Epithelial cell of esophagus (primary cell): ENCODE data around the gene BICC1.
A peak's percentile ranks its signal among the peaks of the same experiment; 100 is the strongest.

Experiments
- DNase-seq: peaks from one replicate; pipeline ENCODE4 v3.0.0; 2010; ENCODE audit warnings: low read depth
- H3K4me3 ChIP-seq: 2 replicates; pipeline ENCODE4 v1.5.1; 2011; ENCODE audit warnings: mild to moderate bottlenecking, low read length, control low read depth
- TF ChIP-seq, protein P1 (sequence below): IDR thresholded peaks from 2 replicates; pipeline ENCODE4 v1.5.1; 2011; ENCODE audit warnings: low read depth, mild to moderate bottlenecking, low read length, control low read depth, inconsistent platforms; ENCODE audit not compliant: insufficient read depth; ENCODE audit errors: missing control alignments

The BICC1 gene

DNA sequence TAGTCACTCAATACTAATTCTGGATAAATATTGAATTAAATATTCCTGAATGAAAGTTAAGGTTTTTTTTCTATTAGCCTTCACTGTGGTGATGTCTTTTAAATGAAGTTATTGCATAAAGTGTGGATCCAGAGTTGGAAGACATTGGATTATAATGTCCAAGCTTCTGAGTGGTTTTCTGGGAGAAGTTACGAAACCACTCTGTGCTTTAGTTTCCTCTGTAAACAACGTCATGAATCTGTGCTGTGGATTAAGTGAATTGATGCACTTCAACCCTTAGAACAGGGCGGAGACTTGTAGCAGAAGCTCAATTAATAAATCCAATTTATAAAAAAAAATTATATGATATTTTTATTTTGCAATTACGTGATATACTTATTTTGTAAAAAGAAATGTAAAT is 271.7 kb downstream of the BICC1 start:
- TF ChIP-seq, protein P1, sequence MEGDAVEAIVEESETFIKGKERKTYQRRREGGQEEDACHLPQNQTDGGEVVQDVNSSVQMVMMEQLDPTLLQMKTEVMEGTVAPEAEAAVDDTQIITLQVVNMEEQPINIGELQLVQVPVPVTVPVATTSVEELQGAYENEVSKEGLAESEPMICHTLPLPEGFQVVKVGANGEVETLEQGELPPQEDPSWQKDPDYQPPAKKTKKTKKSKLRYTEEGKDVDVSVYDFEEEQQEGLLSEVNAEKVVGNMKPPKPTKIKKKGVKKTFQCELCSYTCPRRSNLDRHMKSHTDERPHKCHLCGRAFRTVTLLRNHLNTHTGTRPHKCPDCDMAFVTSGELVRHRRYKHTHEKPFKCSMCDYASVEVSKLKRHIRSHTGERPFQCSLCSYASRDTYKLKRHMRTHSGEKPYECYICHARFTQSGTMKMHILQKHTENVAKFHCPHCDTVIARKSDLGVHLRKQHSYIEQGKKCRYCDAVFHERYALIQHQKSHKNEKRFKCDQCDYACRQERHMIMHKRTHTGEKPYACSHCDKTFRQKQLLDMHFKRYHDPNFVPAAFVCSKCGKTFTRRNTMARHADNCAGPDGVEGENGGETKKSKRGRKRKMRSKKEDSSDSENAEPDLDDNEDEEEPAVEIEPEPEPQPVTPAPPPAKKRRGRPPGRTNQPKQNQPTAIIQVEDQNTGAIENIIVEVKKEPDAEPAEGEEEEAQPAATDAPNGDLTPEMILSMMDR = no peak
- peak; percentile 15 for DNase-seq
- H3K4me3 ChIP-seq = no peak overlapping the region

DNA sequence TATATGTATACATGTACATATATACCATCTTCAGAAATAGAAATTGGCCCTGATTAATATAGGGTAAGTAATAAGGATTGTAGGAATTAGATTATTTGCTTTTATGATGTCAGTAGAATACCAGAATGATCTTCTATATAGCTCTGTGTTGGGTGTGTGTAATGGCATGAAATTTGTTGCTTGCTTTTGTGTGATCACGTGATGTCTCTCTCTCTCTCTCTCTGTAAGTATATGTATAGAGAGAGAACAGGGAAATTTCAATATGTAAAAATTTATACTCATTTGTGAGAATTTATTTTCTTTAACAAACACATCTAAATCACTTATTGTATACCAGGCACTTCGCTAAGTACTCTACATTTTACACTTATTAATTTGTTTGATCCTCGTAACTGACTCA is 272.7 kb downstream of the BICC1 start:
- no peak overlapping the region for H3K4me3 ChIP-seq
- no peak for DNase-seq
- TF ChIP-seq, protein P1 = no peak

DNA sequence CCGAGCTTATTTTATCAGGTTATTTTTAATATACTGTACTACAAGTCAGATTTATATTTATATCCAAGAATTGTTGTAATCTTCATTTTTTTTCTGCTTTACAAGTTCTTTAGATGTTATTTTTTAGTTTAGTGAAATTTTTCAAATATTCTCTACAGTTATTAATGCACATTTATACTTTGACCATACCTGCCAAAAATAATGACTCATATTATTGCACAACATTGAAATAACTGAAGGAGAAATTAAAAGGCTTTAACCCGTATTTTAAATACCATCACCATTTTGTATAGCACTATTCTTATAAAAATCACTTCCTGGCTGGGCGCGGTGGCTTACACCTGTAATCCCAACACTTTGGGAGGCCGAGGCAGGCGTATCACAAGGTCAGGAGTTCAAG is 278.5 kb downstream of the BICC1 start:
- TF ChIP-seq, protein P1 = no peak
- no peak overlapping the region for H3K4me3 ChIP-seq
- DNase-seq = peak; percentile 57

DNA sequence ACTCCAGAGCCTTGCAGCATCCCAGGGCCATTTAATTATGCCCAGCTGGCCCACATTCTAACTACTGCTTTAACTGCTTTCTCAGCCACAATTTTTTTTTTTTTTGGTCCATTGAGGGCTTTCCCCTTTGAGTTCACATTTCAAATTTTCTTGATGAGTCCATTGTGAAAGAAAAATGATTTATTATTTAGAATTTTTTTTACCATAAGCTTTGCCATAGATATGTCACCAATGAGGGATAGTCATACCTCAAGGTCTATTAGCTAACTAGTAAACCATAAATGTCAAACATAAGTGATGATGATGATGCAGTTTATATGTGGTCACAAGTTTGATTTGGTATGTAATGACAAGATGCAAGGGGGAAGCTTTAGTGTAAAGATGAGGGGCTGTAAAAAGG is 282.9 kb downstream of the BICC1 start:
- DNase-seq = no peak
- TF ChIP-seq, protein P1 = no peak
- no peak overlapping the region for H3K4me3 ChIP-seq

DNA sequence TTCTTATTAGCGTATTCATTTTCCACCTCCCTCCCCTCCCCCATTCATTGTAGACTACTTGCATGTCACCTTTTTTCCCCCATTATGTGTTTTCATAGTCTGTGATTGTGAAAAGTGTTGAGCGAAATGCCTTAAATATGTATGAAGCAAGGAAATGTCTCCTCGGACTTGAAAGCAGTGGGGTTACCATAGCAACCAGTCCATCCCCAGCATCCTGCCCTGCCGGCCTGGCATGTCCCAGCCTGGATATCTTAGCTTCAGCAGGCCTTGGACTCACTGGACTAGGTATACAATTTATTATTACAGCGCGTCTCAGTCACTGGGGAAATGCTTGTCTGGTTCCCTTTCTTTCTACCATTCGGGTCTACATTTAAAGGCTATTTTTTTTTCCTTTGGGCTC is 283.6 kb downstream of the BICC1 start:
- no peak overlapping the region for H3K4me3 ChIP-seq
- TF ChIP-seq, protein P1 = no peak
- DNase-seq = peak; percentile 74

DNA sequence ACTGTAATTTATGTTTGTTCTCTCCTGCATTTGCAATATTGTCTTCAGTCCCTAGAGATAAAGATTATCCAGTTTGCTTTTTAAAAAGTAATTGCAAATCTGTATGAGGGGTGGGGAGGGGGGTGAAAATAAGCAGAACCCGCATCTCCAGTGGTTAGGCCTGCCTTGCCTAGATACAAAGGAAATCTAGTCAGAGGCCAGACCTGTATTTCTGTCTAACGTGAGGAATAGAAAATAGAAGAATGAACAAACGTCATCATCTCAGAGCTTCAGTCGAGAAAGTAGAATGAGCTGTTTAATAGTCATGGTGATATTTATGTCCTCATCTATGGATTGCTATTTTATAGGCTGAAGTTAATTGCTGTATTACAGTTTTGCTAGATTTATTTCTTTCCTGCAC is 284.2 kb downstream of the BICC1 start:
- TF ChIP-seq, protein P1 = no peak
- DNase-seq = peak; percentile 54
- H3K4me3 ChIP-seq = no peak overlapping the region

DNA sequence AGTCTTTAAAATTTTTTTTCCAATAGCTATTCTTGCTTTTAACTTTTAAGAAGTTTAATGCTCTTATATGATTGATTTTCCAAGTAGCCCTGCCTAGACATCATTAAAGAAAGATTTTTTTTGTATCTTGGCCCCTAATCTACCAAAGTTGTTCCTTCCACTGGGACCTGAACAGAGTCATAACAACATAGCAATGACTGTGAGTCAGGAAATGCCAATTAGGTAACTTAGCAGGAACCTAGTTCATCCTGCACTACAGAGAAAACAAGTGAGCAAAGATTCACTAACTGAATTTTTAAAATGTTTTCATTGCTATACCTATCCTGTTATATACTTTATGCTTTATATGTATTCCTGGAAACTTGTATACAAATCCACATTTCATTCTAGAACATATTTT is 284.7 kb downstream of the BICC1 start:
- DNase-seq = peak; percentile 75
- no peak overlapping the region for H3K4me3 ChIP-seq
- TF ChIP-seq, protein P1 = no peak
